Glutamatergic neuron (in vitro differentiated cells): ENCODE data around the gene COP1. TPM values are rescaled to one million over a fixed set of nuclear protein-coding genes. Genes with fewer than 3 reads are reported as not detected.

Source experiments
- DNase-seq: peaks from one replicate; pipeline ENCODE4 v3.0.0; 2022
- H3K27ac Mint-ChIP-seq: one replicate; pipeline ENCODE4 v1.8.0; 2020; ENCODE audit warnings: mild to moderate bottlenecking, mixed read lengths, inconsistent platforms; ENCODE audit not compliant: unreplicated experiment
- H3K27me3 Mint-ChIP-seq: one replicate; pipeline ENCODE4 v1.8.0; 2020; ENCODE audit warnings: mild to moderate bottlenecking, moderate library complexity, mixed read lengths, inconsistent platforms; ENCODE audit not compliant: unreplicated experiment
- H3K36me3 Mint-ChIP-seq: one replicate; pipeline ENCODE4 v1.8.0; 2020; ENCODE audit warnings: mild to moderate bottlenecking, mixed read lengths, inconsistent platforms; ENCODE audit not compliant: unreplicated experiment
- H3K4me1 Mint-ChIP-seq: one replicate; pipeline ENCODE4 v1.8.0; 2020; ENCODE audit warnings: mild to moderate bottlenecking, low read depth, mixed read lengths, inconsistent platforms; ENCODE audit not compliant: unreplicated experiment
- H3K4me3 Mint-ChIP-seq: one replicate; pipeline ENCODE4 v1.8.0; 2020; ENCODE audit warnings: mild to moderate bottlenecking, mixed read lengths, inconsistent platforms; ENCODE audit not compliant: unreplicated experiment
- H3K9me3 Mint-ChIP-seq: one replicate; pipeline ENCODE4 v1.8.0; 2020; ENCODE audit warnings: mild to moderate bottlenecking, moderate library complexity, mixed read lengths, inconsistent platforms; ENCODE audit not compliant: unreplicated experiment
- CTCF ChIP-seq: fragments of 200-600 bp; sonication (generic); IDR thresholded peaks from one replicate; pipeline ENCODE4 v1.5.0; 2021; ENCODE audit not compliant: partially characterized antibody, unreplicated experiment
- total RNA-seq: library from RNA; stranded (reverse); fragmentation: NEBNext Ultra II Directional; extraction: Animal tissue kit (Norgen Biotek cat#: 25700); gene quantifications from one replicate; pipeline ENCODE4 v1.2.1, GENCODE V29; 2021; ENCODE audit not compliant: unreplicated experiment

Gene COP1
- total RNA-seq, 1 donor from 2014 or later, result 52.3 TPM

GRCh38 chr1:176073524-176074157 is 133.4 kb downstream of the COP1 start:
- H3K4me1 Mint-ChIP-seq, result peaks cover 6% of the 10 kb centered on the region
- peaks cover 10% of the 10 kb centered on the region for H3K9me3 Mint-ChIP-seq
- peaks cover 10% of the 10 kb centered on the region for H3K36me3 Mint-ChIP-seq
- TF ChIP-seq CTCF, result peak; percentile 79
- H3K27me3 Mint-ChIP-seq, result peaks cover 3% of the 10 kb centered on the region
- DNase-seq, result no peak
- H3K27ac Mint-ChIP-seq, result no peak overlapping the region
- H3K4me3 Mint-ChIP-seq, result no peak overlapping the region

- no peak for DNase-seq
- Mint-ChIP-seq H3K27ac (no peak overlapping the region), H3K9me3 (peaks cover 3% of the 10 kb centered on the region), H3K36me3 (no peaks in the 10 kb centered on the region), H3K27me3 (peaks cover 3% of the 10 kb centered on the region), H3K4me1 (peaks cover 12% of the 10 kb centered on the region), H3K4me3 (no peak overlapping the region)
- no peak for TF ChIP-seq CTCF
Measured at GRCh38 chr1:176068901-176069300, 138.2 kb downstream of the COP1 start.

- Mint-ChIP-seq H3K4me1 (peaks cover 12% of the 10 kb centered on the region), H3K27ac (no peak overlapping the region), H3K9me3 (peaks cover 3% of the 10 kb centered on the region), H3K4me3 (no peak overlapping the region), H3K27me3 (peaks cover 3% of the 10 kb centered on the region), H3K36me3 (no peaks in the 10 kb centered on the region)
- TF ChIP-seq CTCF, result no peak
- DNase-seq, result no peak
Measured at GRCh38 chr1:176068256-176068655, 138.8 kb downstream of the COP1 start.

GRCh38 chr1:176066709-176067108 is 140.4 kb downstream of the COP1 start:
- no peak for DNase-seq
- H3K27me3 Mint-ChIP-seq, result no peaks in the 10 kb centered on the region
- H3K4me1 Mint-ChIP-seq, result peaks cover 8% of the 10 kb centered on the region
- peaks cover 3% of the 10 kb centered on the region for H3K9me3 Mint-ChIP-seq
- TF ChIP-seq CTCF, result no peak
- H3K27ac Mint-ChIP-seq, result no peak overlapping the region
- no peaks in the 10 kb centered on the region for H3K36me3 Mint-ChIP-seq
- H3K4me3 Mint-ChIP-seq, result no peak overlapping the region

- DNase-seq, result no peak
- Mint-ChIP-seq H3K4me1 (peaks cover 8% of the 10 kb centered on the region), H3K36me3 (no peaks in the 10 kb centered on the region), H3K4me3 (no peak overlapping the region), H3K27ac (peak overlapping the region; percentile 78), H3K27me3 (no peaks in the 10 kb centered on the region), H3K9me3 (no peaks in the 10 kb centered on the region)
- no peak for TF ChIP-seq CTCF
Measured at GRCh38 chr1:176058686-176059085, 148.4 kb downstream of the COP1 start.
